CD4-positive, alpha-beta T cell treated with Interleukin-2 at 100 ng/mL for 4 hours (primary cell): ENCODE data around the gene ROM1.
"Not testable (repeated sequence)": the region's sequence is repeated elsewhere in the genome, so short reads cannot be mapped to it uniquely, and the experiment has no call there.

Source experiments
- DNase-seq: peaks from one replicate; pipeline ENCODE4 v3.0.0-alpha.2; 2020; ENCODE audit warnings: low spot score

Gene ROM1, protein sequence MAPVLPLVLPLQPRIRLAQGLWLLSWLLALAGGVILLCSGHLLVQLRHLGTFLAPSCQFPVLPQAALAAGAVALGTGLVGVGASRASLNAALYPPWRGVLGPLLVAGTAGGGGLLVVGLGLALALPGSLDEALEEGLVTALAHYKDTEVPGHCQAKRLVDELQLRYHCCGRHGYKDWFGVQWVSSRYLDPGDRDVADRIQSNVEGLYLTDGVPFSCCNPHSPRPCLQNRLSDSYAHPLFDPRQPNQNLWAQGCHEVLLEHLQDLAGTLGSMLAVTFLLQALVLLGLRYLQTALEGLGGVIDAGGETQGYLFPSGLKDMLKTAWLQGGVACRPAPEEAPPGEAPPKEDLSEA

DNA sequence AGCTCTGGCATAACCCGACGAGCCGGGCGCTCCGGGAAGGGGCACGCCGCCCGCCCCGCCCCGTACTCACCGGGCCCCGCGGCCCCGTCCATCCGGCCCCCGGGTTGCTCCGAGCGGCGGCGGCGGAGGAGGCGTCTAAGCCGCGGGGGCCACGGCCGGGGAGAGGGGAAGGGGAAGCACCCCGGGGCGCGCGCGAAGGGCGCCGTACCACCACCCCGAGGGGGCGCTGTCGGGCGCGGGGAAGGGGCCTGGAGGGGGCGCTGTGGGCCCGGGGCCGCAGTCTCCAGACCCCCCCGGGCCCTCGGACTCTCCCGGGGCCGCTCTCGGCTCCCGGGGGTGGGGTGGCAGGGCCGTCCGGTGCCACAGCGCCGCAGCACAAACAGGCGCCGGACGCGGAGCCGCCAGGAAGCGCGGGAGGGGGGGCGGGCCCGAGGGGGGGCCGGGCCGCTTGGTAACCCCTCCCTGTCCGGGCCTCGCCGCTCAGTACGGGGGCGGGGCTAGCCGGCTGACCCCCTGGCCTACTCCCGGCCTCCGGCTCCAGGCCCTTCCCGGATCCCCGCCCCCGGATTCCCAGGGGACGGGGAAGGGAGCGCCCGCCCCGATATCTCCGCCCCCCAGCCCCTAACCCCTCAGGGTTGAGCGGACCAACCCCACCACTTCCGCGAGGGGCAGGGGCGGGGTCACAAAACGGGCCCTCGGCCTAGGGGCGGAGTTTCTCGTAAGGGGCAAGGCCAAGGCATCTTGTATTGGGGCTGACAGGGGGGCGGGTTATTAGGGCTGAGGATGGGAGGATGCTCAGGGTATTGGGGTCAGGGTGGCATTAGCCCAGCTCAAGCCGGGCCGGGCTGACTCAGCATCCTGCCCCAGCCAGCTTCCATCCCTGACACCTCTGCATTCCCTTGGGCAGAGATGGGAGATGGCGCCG lies at the start of gene ROM1, which contains the start of gene EML3:
Gene ROM1 (plus strand): TSS at position 892 of the 925 bp plus-strand sequence. CDS start 25 bp downstream, at position 917.
Gene EML3 (minus strand): TSS at position 410 of the 925 bp plus-strand sequence. CDS start 318 bp downstream, at position 92.
- DNase-seq = peak; percentile 92

DNA sequence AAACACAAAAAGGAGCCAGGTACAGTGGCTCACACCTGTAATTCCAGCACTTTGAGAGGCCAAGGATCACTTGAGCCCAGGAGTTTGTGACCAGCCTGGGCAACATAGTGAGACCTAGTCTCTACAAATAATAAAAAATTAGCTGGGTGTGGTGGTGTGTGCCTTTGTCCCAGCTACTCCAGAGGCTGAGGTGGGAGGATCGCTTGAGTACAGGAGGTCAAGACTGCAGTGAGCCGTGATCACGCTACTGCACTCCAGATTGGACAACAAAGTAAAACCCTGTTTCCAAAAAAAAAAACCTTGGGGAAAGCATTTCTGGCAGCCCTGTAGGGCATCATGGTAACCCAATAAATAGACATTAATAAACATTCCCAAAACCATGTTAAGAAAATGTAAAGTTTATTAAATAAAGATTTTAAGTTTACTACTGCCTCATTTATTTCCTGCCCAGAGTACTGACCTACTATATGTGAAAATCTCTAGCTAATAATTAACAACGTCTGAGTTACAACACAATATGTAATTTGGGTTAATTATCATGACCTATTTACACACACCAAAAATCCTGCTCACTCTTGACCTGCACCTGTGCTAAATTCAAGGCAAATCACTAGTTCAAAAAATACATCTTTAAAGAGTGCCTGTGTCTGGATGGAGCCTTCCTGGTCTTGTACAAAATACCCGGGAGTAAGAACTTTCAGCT lies 47.8 kb upstream of the ROM1 start:
- no peak for DNase-seq

DNA sequence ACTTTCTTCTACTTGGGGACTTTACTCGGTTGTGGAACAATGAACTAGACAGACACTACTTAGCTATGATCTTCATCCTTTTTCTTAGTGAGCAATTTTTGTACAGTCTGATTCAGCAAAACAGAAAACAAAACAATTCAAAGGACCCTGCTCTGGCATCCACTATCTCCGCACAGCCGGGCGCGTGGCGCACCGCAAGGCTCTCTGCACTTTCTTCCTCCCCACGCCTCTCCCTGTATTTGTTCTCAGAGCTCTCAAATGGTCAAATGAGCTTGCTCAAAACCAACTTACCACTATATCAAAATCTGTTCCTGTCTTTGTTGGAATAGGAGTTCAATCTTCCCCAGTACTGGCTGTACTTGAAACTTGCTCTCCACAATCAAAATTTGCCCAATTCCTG lies 46.8 kb upstream of the ROM1 start:
- DNase-seq = no peak

DNA sequence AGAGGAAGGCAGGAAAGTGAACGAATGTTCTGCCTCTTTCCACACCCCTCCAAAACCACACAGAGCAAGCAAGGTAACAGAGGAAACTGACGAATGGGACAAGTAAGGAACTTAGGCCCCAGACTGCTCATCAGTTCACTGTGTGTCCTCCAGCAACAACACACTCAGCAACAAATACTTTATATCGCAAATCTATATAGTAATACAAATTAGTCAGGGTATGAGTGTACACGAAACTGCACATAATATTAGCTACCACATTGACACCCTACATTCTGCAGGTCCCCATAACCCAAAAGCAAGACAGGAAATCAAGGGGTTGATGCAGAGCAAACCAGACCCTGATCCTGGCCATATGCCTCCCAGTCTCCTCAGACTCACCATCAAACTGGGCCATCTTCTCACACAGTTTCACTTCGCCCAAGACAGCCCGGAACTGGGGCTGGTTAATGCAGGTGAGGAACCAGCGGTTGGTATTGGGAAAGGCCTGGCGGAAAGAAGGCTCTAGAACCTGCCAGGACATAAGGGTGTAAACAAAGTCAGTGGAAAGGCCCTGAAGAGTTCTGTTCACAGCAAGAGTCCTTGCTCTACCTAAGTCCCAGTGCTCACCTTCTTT lies 45.9 kb upstream of the ROM1 start:
- no peak for DNase-seq

DNA sequence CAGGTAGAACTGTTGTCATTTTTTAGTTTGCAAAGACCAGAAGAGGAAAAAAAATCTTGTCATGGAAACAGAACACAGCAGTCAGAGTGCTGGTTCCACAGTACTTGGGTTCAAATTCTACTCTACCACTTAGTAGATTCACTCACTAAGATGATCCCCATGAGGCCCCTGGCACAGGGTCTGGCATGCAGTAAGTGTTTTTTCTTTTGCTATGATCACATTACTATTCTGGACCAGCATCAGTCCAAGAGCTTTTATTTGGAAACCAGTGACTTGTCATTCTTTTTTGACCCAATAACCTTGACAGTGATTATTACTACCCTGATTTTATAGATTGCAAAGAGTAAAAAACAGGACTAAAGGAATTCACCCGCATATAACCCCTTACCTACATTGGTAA lies 43.4 kb upstream of the ROM1 start:
- DNase-seq = no peak

DNA sequence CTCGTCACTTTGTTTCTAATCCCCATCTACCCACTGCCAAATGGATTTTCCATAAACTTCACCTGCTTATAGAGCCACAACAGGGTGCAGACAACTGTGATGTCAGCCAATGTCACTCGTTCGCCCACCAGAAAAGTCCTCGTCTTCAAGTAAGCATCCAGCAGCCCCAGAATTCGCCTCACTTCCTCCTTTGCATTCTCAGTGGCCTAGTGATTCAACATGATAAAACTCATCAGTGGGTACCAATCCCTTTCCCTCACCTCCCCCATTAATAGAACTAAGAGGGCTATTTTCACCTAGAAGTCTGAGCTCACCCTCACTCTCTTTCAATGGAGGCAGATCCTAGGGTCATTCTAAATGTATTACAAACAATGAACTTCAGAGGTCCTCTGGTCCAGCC lies 42.2 kb upstream of the ROM1 start:
- not testable (repeated sequence) for DNase-seq

DNA sequence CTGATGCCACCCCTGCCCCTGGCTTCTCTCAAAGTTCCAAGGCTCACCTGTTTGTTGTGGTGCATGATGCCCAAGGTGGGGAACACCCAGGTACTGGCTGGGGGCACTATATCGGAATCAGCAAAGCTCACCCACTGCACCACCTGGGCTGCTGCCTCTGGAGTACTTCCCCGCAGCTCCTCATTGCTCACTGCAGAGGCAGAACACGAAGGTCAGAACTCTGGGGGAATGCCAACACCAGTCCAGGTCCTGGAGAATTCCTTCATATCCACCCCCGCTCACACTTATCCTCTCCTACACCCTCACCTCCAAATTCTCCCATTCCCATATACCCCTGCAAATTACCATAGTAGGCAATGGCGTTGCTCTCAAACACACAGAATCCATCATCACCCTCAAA lies 41.6 kb upstream of the ROM1 start:
- DNase-seq = not testable (repeated sequence)

DNA sequence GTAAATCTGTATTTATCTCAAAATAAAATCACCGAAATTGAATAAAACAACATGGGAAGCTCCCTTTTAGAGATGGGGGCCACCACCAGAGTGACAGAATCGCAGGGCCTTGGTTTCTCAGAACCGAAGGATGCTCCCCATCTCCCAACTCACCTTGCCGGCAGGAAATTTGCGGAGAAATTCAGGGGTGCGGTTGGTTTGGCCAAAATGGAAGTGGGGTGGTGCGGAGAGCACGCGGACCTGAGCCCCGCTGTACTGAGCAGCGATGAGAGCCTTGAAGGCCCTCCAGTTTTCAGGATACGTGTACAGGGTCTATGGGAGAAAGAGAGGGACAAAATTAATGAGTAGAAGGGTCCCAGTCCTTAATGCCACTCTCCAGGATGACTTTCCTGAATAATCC lies 40.6 kb upstream of the ROM1 start:
- DNase-seq = no peak

DNA sequence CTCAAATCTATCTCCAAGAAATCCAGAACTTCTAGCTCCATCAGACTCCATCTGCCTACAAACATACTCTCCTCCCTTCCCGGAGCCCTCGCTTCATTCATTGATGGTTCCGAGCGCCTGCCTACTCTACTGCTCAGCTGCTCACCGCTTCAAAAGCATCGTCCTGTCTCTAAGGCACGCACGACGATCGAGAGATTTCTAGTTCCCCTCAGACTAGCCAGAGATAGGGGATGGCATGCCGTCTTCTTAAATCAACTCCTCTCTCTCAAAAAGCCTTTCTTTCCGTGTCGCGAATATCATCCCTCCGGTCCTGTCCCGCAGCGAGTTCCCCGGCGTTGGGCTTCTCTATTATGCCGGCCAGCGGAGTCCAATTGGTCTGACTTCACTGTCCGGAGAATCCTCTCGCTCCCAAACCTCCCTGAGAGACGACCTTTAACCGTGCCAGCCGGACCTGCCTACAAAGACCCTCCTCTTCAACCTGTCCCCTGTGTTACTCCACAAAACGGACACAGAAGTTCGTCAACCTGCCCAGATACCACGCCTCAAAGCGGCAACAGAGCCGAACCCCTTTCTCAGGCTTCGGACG lies 40.0 kb upstream of the ROM1 start:
- no peak for DNase-seq

DNA sequence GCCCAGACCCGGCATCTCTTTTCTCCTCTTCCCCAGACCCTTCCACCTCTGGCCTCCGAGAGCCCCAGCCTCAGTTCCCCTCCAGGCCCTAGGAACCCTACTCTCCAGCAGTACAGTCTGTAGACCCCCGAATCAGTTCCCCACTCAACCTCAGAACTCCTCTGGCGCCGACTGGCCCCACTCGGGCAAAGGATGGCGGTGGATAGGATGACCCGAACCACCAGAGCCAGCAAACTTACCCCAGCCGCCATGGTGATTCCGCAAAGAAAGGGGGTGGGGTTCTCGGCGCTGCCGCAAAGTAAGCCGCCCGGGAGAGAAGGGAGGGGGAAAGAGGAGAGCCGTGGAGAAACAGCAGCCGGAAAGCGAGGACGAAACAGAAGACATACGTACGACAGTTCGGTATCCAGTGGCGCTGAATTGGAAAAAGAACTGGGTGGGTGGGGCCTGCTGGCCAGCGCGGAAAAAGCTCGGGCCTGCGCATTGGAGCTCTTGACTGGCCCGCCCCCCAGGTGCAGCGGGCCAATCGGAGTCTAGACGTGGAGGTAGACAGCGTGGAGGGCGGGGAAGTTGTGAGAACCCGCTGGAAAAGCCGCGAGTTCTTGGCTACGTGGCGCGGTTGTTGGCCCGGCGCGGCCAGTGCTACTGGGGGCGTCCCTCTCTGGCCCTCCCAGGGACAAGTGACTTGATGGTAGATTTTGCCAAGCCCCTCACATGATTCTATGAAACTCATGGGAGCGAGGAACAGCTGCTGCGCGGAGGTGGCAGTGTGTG lies 39.3 kb upstream of the ROM1 start, which contains the start of gene EEF1G:
Gene EEF1G (minus strand): TSS at position 300 of the 771 bp plus-strand sequence. CDS start 49 bp downstream, at position 251.
- peak; percentile 99 for DNase-seq

DNA sequence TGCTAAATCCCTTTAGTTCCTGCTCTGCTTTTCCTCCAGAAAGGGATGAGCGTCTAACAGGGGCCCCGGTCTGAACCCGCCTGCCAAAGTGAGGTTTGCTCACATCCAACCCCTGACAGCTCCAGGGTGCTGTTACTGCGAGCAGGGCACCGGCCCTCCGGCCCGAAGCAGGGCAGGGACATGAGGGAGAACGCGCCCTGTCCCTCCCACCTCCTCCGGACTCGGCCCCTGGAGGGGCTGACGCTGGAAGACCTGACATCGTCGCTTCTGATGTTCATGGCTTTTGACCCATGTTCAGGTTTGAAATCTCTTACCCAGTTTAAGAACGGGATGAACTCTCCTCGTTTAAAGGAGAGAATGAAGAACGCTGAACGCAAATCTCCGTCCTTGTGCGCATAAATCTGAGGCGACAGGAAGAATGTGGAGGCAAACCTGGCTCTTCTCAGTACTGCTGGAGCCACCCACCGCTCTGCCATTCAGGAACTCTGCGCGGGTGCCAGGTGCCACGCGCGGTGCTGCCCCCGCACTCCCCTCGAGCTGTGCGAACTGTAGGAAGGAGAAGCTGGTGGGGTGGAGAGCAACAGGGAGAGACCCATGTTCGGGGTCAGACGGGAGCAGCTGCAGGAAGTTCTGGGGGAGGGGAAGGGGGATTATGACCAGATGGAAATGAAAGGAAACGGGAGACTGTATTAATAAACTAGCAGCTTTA lies 38.5 kb upstream of the ROM1 start:
- DNase-seq = no peak

DNA sequence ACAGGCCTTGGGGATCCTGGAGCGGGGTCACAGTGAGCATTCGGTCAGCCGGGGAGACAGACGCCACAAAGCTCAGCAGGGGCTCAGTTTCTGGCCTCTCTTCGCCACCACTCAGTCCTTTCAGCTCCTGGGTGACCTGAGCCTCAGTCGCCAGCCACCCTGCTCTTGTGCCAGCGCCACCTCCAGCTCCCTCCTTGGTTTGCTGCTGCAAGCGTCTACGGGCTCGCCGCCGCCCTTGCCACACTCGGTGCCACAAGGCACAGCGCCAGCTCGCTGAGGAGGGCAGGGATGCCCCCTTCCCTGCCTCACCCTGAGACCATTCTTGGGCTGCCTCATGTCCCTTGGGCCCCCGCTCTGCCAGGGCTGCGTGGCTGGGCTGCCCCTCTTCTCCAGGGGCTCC lies 37.9 kb upstream of the ROM1 start:
- DNase-seq = no peak

DNA sequence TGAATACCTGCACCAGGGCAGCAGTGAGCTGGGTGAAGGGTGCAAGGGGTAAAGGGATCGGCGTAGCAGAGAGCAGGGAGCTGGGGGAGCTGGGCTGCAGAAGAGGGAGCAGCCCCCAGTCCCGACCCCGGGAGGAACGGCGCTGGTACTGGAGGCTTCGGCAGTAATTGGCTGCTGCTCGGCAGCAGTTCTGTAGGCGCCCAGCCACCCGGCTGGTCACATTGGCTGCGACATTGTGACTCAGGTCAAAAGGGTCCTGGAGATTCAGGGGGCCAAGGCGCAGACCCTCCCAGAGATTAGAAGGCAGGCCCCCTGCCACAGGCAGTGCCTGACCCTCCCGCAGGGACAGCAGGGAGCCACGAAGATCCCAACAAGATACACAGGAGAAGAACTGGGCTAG lies 37.2 kb upstream of the ROM1 start:
- DNase-seq = no peak

DNA sequence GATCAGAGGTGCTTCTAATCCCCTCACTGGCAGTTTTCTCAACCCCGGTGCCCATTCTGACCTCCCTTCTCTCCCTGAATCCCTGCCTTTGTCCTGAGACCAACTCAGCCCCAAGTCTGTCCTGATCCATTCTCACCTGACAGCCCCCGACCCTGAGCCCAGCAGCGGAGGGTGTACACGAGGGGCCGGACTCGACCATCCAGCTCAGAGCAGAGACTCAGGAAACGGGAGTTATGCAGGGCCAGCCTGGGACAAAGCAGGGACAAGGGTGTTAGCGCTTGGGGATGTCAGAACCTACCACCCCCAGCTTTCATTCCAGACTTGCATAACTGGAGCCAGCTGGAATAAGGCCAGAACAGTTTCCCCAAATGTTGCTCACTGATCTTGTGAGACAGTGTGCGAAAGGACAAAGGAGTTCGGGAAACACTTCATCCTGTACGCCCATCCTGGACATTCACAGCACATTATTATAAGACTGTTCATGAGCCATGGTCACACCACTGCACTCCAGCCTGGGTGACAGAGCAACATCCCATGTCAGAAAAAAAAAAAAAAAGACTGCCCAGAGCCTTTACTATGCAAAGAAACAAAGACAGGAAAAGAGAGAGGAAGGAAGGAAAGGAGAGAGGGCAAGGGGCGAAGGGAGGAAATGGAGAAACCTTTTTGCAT lies 35.9 kb upstream of the ROM1 start:
- DNase-seq = no peak

DNA sequence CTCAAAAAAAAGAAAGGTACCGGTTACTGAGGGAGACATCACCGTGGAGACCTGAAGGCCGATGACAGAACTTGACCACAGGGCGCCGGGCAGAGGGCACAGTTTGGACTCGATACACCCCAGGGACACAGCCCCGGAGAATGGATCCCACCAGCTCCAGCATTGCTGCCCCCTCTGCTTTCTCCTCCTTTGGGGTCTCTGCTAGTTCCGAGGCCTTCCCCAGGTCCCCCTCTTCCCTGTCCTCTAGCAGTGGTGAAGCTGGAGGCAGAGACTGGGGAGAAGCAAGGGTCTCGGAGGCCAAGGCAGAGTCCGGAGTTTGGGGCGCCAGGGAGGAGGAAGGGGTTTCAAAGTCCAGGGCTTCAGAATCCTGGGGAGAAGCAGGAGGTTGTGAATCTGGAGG lies 34.5 kb upstream of the ROM1 start:
- no peak for DNase-seq

DNA sequence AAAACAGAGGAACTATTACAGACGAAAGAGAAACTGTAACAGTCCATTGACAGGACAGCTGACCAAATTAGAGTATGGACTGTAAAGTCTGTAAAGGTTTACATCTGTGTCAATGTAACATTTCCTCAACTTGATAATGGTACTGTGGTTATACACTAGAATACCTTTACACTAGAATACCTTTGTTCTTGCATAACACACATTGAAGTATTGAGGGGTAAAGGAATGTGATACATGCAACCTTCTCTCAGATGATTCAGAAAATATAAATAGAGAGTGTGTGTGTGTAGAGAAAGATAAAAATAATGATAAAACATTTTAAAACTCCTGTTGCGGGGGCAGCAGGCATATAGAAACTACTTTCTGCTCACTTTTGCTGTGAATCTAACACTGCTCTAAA lies 33.8 kb upstream of the ROM1 start:
- no peak for DNase-seq

DNA sequence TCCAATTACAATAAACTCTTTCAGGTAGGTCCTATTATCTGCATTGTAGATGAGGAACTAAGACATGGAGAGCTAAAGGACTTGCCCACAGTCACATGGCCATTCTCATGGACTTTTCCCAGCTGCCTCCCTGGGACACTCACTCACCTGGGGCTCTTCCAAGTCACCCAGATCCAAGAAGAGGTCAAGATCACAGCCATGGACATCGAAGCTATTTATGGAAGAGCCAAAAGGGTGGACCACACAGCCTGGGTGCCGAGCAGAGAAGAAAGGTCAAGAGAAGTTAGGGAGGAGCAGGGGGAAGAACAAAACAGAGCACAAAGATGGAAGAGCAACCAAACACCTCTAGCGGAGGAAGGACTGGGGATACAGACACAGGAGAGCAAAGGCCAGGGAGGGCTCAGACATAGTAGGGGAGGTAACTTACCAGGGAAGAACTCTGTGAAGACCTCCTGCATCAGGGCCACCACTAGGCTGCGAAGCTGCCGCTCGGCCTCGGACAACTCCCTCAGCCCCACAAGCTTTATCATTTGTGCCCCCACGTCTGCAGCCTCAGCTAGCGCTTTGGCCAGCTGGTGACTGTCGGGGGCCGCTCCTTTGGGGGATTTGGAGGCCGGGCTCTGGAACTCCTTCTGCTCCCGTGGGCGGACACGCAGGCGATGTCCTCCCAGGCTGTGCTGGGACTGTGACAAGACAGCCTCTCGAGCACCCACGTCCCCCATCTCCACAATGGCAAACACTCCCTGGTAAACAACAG lies 31.9 kb upstream of the ROM1 start:
- DNase-seq = no peak

DNA sequence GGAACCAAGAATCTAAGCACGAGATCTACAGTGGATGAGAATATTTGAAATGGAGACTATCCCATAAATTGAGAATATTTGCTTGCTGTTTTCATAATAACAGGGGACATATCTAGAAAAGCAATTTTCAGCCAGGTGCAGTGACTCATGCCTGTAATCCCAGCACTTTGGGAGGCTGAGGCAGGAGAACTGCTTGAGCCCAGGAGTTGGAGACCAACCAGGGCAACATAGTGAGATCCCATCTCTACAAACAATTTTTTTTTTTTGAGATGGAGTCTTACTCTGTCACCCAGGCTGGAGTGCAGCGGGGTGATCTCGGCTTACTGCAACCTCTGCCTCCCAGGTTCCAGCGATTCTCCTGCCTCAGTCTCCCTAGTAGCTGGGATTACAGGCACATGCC lies 31.3 kb upstream of the ROM1 start:
- not testable (repeated sequence) for DNase-seq

DNA sequence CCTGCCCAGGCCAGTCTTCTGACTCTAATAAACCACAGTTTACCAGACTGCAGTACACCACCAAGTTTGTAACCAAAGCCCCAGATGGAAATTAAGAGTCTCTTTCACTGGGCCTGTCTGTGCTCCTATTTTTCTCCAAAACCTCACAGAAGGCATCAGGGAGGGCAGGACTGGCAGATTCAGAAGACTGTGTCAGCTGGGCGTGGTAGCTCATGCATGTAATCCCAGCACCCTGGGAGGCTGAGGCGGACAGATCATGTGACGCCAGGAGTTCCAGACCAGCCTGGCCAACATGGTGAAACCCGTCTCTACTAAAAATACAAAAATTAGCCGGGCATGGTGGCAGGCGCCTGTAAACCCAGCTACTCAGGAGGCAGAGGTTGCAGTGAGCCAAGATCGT lies 27.7 kb upstream of the ROM1 start:
- DNase-seq = not testable (repeated sequence)
